ENCODE data around the gene SLC39A11. TPM values are rescaled to one million over a fixed set of nuclear protein-coding genes. Genes with fewer than 3 reads are reported as not detected.
"Not testable (repeated sequence)": the region's sequence is repeated elsewhere in the genome, so short reads cannot be mapped to it uniquely, and the experiment has no call there.

Gene SLC39A11
- polyA plus RNA-seq, 3 donors: 27.0 to 30.4 (median 27.4) TPM

DNA sequence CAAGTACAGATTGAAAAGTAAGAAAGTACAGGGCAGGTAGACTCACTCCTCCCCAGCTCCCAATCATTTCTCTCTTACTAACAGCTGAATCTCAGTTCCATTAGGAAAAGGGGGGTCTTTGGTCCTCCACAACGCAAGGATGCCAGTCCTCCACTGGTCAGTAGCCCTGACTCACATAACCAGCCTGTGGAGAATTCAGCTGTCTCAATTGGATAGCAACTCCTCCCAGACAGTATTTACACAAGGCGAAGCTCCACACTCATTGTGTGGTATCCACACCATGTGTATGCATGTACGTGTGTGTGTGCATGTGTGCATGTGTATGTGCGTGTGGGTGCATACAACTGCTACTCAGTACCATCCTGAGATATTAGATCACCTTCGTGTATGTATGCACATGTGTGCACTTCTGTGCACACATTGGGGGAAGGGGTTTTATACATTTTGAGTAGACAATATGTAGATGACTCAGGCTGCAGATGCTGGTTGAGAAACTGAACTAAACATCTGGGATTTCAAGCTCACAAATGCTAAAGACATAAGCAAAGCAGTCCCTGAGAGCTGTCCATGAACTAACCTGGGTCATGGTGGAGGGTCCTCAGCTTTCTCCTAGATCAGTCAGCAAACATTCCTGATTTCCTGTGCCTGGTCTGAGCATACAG is 240.1 kb downstream of the SLC39A11 start:
- no peak for DNase-seq (ENCODE audit: low read depth in 3 of 3, low spot score in 2 of 3)

DNA sequence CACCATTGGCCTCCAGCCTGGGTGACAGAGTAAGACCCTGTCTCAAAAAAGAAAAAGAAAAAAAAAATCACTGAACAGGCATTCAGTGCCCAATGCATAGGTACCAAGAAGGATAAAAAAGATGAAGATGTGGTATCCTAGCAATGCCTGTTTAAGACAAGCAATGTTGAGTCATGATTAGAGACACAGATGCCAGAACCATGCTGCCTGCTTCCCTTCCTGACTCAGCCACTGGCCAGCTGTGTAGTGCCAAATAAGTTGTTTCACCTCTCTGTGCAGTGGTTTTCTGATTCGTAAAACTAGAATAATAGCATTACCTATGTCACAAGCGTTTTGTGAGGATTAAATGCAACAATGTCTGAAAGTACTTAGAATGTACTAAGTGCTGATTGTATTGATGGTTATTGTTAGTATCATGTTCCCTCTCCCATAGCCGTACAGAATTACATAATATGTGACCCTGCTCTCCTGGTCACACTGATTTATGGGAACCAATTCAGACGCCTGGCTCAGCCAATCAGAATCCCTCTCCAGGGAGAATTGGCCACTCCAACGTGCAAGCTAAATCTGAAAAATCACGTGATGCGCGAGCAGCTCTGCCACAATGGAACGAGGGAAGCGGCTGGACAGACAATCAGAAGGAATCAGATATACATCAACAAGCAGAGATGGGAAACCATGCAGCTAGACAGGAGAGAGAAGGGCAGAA is 241.9 kb downstream of the SLC39A11 start:
- no peak for DNase-seq (ENCODE audit: low read depth in 3 of 3, low spot score in 2 of 3)

DNA sequence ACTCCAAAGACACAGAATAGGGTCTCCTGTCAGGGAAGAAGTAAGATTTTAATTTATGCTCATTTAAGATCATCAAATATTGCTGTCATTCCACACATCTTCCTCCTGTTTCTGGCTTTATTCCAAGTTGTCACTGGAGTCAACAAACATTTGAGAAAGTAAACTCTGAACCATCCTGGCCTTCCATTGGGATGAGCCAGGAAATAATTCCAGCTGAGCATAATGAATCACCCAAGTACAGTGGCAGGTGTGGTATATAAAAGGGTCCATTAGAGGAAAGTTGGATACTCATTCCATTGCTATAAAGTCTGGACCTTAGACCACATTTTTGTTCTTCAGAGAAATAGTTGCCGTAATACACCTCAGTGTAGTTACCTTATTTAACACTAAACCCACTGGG is 246.1 kb downstream of the SLC39A11 start:
- no peak for DNase-seq (ENCODE audit: low read depth in 3 of 3, low spot score in 2 of 3)

DNA sequence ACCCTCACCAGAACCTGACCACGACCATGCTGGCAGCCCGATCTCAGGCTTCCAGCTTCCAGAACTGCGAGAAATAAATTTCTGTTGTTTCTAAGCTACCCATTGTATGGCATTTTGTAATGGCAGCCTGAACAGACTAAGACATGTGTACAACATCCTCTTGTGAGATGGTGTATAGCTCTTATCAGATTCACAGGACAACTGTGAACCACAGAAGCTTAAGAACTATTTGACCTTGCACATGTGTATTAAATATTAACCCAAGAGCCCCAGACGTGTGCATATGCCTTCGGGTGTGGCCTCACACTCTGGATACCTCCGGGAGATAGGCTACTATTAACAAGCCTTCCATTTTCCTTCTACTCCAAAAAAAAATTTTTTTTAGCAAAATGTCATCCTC is 248.9 kb downstream of the SLC39A11 start:
- no peak for DNase-seq (ENCODE audit: low read depth in 3 of 3, low spot score in 2 of 3)

DNA sequence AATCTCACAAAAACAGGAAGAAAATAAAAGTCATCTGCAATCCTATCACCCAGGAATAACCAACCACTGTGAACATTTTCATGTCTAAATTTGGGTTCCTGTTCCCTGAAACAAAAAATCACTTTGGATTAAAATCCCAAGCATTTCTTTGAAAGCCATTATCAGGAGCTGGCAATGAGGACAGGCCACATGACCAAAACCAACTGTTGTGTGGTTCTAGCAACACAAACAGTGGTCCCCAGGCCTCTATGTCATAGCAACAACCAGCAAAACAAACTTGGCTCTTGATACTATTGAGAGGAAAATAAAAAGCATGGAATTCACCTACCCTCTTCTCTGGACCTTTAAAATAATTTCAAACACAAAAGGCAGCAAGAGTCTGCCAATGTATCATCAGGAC is 252.5 kb downstream of the SLC39A11 start:
- no peak for DNase-seq (ENCODE audit: low read depth in 3 of 3, low spot score in 2 of 3)

DNA sequence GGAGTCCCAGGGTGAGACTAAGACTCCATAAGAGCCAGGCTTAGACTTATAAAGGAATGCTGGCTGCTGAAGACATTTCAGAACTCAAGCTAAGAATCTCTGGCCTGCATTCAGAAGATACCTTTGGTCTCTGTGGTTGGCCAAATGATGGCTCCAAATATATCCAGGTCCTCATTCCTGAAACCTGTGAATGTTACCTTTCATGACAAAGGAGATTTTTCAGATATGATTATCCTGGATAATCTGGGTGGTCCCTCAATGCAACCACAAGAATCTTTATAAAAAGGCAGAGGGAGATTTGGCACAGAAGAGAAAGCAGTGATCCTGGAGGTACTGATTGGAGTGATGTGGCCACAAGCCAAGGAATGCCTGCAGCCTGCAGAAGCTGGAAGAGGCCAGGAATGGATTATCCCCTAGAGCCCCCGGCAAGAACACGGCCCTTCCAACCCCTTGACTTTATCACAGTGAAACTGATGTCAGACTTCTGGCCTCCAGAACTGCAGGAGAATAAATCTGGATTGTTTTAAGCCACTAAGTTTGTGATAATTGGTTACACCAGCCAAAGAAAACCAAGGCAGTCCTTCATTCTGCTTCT is 253.3 kb downstream of the SLC39A11 start:
- no peak for DNase-seq (ENCODE audit: low read depth in 3 of 3, low spot score in 2 of 3)

DNA sequence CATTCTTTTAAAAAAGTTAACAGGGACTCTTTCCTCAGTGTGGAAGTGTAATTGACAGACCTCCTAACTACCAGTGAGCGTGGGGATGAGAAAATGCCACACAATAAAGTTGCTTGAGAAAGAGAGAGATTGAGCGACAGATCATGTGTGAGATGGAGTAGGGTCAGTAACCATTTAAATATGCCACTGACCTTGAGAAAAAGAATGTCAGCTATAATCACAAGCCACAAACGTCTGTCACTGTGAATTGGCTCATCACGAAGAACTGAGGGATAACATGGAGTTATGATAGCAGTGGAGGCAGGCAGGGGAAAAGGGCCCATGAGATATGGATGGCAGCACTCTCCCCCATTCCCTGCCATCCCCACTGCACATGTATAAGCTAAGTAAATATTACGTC is 253.9 kb downstream of the SLC39A11 start:
- no peak for DNase-seq (ENCODE audit: low read depth in 3 of 3, low spot score in 2 of 3)

DNA sequence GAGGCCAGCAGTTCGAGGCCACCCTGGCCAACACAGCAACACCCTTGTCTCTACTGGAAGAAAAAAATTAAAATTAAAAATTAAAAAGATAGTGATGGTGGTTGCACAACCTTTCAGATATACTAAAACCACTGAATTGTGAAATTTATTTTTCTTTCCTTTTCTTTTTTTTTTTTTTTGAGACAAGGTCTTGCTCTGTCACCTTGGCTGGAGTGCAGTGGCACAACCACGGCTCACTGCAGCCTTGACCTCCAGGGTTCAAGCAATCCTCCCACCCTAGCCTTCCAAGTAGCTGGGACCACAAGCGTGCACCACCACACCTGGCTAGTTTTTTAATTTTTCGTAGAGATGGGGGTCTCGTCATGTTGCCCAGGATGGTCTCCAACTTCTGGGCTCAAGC is 254.4 kb downstream of the SLC39A11 start:
- DNase-seq (ENCODE audit: low read depth in 3 of 3, low spot score in 2 of 3): no peak

DNA sequence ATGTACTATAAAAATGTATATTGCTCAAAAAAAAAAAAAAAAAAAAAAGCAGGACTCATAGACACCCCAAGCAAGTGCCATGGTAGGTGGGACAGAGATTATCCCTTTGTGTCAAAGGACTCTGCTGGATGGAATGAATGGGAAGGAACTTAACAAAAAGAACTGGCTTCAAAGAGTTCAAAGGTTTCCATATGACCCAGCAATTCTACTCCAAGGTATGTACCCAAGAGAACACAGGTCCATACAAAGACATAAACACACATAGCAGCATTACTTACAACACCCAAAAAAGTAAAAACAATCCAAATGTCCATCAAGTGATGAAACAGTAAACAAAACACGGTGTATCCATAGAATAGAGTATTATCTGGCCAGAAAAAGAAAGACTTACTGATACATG is 255.2 kb downstream of the SLC39A11 start:
- DNase-seq (ENCODE audit: low read depth in 3 of 3, low spot score in 2 of 3): no peak

DNA sequence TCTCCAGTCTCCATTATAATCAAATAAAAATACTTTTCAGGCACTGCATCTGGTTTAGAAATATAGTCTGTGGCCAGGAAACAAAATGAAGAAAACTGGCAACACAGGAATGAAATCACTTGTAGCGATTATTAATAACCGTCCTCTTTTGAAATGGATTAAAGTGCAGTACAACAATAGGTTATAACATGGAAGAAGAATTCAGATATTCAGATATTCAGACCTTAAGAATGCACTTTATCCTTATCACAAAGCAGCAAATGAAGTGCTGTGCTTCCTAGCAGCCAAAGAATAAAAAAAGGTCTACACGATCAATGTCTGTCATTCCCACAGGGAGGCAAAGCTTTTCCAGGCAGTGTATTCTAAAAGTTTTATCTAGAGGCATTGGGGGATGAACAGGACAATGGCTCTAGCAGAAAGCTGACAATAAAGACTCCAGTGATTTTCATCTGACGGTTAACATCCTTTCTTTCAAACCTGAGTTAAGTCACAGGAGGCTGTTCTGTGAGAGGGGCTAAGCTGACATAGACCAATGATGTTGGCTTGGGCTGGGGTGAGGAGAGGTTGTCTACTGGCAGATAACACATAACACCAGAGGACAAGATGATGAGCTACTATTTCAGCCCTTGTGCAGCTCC is 259.2 kb downstream of the SLC39A11 start:
- DNase-seq (ENCODE audit: low read depth in 3 of 3, low spot score in 2 of 3): no peak

DNA sequence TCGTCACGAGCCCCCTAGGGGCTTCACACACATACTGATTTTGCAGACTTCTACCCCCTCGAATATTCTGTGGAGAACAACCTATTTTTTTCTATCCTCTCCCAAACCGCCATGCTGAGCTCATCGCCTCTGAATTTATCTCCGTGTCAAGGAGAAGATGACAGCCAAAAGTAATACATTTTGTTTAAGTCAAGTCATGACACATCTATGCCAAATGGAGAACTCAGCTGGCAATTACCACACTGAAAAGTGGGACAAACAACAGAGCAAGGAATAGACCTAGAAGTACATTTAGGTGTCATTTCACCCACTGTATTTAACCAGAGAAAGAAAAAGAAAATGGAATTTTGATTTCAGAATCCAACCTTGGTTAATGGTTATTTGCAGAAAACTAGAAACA is 260.2 kb downstream of the SLC39A11 start:
- DNase-seq (ENCODE audit: low read depth in 3 of 3, low spot score in 2 of 3): no peak

DNA sequence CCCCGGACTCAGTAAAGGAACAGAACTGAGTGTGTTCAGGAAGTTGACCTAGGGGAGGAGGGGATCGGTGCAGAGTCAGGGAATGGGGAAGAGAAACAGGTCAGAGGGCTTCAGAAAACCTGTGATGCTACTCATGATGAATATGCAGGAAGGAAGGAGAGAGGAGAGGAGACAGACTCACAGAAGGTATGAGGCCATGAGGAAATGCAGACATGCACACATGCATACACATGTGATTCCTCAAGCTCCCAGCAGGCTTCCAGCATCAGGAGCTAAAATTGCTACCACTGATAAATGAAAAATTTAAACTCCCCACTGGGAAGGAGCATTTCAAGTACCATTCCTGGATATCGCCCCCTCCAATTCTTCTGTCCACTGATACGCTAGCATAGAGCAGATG is 262.6 kb downstream of the SLC39A11 start:
- no peak for DNase-seq (ENCODE audit: low read depth in 3 of 3, low spot score in 2 of 3)

DNA sequence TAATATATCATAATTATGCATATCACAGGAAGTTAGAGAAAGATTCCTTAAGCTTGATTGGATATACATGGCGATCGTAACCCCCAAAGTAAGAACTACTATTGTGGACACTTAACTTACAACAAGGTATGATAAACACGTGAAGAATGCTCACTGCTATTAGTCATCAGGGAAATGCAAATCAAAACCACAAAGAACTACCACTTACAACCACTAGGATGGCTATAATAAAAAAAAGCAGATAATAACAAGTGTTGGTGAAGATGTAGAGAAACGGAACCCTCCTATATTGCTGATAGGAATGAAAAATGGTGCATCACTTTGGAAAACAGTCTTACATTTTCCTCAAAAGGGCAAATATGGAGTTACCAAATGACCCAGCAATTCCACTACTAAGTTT is 265.9 kb downstream of the SLC39A11 start:
- no peak for DNase-seq (ENCODE audit: low read depth in 3 of 3, low spot score in 2 of 3)

DNA sequence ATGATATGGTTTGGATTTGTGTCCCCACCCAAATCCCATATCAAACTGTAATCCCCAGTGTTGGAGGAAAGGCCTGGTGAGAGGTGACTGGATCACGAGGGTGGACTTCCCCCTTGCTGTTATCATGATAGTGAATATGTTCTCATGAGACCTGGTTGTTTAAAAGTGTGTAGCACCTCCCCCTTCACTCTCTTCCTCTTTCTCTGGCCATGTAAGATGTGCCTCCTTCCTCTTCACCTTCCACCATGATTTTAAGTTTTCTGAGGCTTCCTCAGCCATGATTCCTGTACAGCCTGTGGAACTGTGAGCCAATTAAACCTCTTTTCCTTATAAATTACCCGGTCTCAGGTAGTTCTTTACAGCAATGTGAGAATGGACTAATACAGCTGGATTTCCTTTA is 266.4 kb downstream of the SLC39A11 start:
- DNase-seq (ENCODE audit: low read depth in 3 of 3, low spot score in 2 of 3): not testable (repeated sequence)

DNA sequence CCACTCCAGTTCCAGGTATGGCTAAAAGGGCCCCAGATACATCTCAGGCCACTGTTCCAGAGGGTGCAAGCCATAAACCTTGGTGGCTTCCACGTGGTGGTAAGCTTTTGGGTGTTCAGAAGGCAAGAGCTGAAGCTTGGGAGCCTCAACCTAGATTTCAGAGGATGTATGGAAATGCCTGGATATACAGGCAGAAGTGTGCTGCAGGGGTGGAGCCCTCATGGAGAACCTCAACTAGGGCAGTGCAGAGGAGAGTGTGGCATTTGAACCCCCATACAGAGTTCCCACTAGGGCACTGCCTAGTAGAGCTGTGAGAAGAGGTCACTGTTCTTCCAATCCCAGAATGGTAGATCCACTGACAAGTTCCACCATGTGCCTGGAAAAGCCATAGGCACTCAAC is 267.3 kb downstream of the SLC39A11 start:
- DNase-seq (ENCODE audit: low read depth in 3 of 3, low spot score in 2 of 3): no peak

DNA sequence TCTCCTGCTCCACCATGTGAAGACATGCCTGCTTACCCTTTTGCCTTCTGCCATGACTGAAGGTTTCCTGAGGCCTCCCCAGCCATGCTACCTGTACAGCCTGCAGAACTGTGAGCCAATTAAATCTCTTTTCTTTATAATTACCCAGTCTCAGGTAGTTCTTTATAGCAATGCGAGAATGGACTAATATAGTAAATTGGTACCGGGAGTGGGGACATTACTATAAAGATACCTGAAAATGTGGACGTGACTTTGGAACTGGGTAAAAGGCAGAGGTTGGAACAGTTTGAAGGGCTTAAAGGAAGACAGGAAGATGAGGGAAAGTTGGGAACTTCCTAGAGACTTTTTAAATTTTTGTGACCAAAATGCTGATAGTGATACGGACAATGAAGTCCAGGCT is 268.2 kb downstream of the SLC39A11 start:
- not testable (repeated sequence) for DNase-seq (ENCODE audit: low read depth in 3 of 3, low spot score in 2 of 3)

DNA sequence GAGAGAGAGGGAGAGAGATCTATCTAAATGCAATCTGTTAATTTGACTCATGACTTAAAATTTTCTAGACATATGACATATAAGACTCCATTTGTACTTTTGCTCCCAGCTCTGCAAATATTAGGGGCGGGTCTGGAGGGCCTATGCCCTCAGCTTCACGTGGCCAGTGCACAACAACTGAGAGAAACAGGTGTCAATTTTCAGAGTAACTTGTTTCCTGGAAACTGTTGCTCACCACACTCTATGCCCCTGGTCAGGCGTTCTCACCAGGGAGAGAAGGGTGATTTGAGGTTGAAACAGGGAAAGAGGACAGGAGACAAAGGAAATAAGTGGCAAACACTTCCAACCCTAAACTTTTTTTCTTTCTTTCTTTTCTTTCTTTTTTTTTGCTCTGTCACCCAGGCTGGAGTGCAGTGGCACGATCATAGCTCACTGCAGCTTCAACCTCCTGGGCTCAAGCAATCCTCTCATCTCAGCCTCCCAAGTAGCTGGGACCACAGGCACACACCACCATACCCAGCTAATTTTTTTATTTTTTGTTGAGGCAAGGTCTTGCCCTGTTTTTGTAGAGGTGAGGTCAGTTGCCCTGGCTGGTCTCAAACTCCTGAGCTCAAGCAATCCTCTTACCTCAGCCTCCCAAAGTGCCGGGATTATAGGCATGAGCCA is 270.0 kb downstream of the SLC39A11 start:
- DNase-seq (ENCODE audit: low read depth in 3 of 3, low spot score in 2 of 3): no peak

DNA sequence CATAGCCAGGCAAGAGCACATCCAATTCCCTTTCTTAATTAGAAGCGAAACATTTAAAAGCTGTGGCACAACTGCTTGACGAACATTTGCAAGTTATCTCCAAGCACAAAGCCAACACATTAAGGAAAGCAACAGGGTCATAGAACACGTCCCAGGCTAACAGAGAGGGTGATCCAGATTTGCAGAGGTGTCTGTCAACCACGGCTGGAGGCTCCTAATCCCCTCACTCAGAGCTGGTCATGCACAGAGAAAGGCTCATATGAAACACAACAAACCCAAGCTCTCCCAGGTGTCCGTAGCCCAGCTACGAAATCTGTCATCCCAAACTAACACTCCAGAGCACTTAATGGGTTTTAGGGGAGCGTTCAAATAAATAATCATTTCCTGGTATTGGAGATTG is 276.1 kb downstream of the SLC39A11 start:
- DNase-seq (ENCODE audit: low read depth in 3 of 3, low spot score in 2 of 3): no peak

DNA sequence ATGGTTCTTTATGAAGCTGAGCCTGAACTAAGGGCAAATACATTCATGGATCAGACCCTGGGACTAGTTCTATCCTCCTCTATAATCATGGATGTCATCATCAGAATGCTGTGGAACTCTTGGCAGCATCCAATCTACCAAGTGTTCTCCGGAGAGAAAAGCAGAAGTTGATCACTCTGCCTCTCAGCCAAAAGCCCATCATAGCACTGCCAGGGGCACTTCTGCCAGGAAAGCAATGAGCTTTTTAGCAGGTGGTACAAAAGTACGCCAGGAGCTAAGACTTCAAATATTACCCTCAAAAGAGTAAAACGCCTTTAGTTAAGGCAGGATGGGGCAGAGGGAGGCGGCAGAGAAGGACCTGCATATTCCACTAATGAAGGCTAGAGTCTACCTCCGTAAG is 279.0 kb downstream of the SLC39A11 start:
- DNase-seq (ENCODE audit: low read depth in 3 of 3, low spot score in 2 of 3): no peak

DNA sequence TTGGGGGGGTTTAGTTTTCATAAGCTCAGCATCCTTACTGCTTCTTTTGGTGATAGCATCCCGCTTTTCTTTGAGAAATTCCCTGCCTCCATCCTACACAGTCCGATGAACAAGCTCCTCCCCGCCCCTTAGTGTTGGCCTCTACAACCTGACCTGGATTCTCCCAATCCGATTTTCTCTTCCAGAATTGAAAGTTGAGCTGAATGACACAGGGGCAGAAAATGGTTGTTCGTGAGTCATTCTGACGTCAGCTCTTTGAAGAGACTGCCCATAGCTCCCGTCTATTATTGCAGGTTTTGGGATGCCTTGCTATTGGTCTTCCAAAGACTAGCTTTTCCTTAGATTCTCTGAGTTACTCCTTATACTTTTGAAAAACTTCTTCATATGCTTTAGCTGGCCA is 279.7 kb downstream of the SLC39A11 start:
- DNase-seq (ENCODE audit: low read depth in 3 of 3, low spot score in 2 of 3): no peak

DNA sequence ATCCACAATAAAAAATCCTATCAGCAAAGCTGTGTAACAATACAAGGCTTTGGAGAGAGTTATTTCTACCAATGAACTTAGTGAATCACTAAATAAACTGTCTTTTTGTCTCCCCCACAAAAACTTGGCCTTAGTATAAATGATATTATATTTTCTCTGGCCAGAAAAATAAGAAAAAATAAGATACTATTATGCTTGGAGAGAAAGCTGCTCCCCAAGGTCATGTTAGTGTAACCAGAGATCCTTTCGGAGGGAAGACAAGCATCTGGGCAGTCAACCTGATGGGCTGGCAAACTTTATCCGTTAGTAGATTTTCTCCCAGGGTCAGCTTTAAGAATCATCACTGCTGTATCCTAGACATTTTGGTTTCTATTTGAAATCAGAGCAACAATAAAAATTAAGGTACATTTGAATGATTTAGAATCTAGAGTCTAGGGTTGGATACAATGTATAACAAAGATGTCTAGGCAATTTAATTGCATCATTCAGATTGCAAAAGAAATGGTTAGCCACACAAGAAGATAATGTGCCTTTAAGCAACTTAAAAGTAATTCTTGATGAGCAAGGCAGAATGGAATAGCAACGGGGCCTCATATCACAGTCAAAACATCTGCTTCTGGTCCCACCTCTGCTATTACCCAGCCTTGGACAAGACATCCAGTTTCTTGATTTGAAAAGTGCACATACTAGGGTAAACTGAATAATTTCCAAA is 280.4 kb downstream of the SLC39A11 start:
- DNase-seq (ENCODE audit: low read depth in 3 of 3, low spot score in 2 of 3): no peak

Data from right renal cortex interstitium (tissue), 3 donors.